SH-SY5Y (cell line): Measurements from ENCODE around the gene GGTLC2.

ENCODE experiments used
- GATA2 ChIP-seq: IDR thresholded peaks from 2 replicates; pipeline ENCODE4 v1.6.1; 2011; ENCODE audit warnings: mild to moderate bottlenecking, low read depth, low read length
- GATA3 ChIP-seq: IDR thresholded peaks from 2 replicates; pipeline ENCODE4 v1.6.1; 2011; ENCODE audit warnings: low read depth, mild to moderate bottlenecking, low read length, moderate library complexity

- TF ChIP-seq GATA2 (no peak), GATA3 (no peak)
These were observed 23.8 kb downstream of the GGTLC2 start for GRCh38 chr22:22667966-22668880.
